HFFc6 (cell line): ENCODE measurements around the gene TBX18. TPM values are rescaled to one million over a fixed set of nuclear protein-coding genes. Genes with fewer than 3 reads are reported as not detected.

Experiments
- DNase-seq: peaks from one replicate; pipeline ENCODE4 v3.0.0-alpha.2; 2018
- H3K27ac Mint-ChIP-seq: 2 replicates; pipeline ENCODE4 v1.8.0; 2020; ENCODE audit warnings: mild to moderate bottlenecking, mixed read lengths
- H3K27me3 Mint-ChIP-seq: 2 replicates; pipeline ENCODE4 v1.8.0; 2021; ENCODE audit warnings: mild to moderate bottlenecking, moderate library complexity, mixed read lengths; ENCODE audit not compliant: insufficient read depth
- H3K36me3 Mint-ChIP-seq: 2 replicates; pipeline ENCODE4 v1.8.0; 2021; ENCODE audit warnings: low read depth, mixed read lengths
- H3K4me1 Mint-ChIP-seq: 2 replicates; pipeline ENCODE4 v1.8.0; 2020; ENCODE audit warnings: low read depth, mixed read lengths
- H3K4me3 Mint-ChIP-seq: 2 replicates; pipeline ENCODE4 v1.8.0; 2020; ENCODE audit warnings: mild to moderate bottlenecking, moderate library complexity, mixed read lengths
- H3K9me3 Mint-ChIP-seq: 2 replicates; pipeline ENCODE4 v1.8.0; 2020; ENCODE audit warnings: mild to moderate bottlenecking, mixed read lengths
- CTCF ChIP-seq: fragments of 200-600 bp; sonication (generic); IDR thresholded peaks from 2 replicates; pipeline ENCODE4 v1.5.0; 2021; ENCODE audit warnings: antibody characterized with exemption, mild to moderate bottlenecking
- total RNA-seq, 6 experiments: library from RNA; stranded (reverse); fragmentation: NEBNext Ultra II Directional; extraction: Animal tissue kit (Norgen Biotek cat#: 25700); gene quantifications; 2 replicates in 1 of 6; 3 replicates in 5 of 6; pipeline ENCODE4 v1.2.3, GENCODE V29; 2021

The TBX18 gene
- total RNA-seq, 6 experiments from 2014 or later = 19.0 to 23.8 (median 20.3) TPM

GRCh38 chr6:84651583-84651982 is 112.8 kb downstream of the TBX18 start:
- peaks cover 24% of the 10 kb centered on the region for H3K36me3 Mint-ChIP-seq
- H3K9me3 Mint-ChIP-seq = peaks cover 3% of the 10 kb centered on the region; the same call in 1 of the 2 replicates
- H3K27me3 Mint-ChIP-seq = no peaks in the 10 kb centered on the region; the same call in 1 of the 2 replicates
- DNase-seq = no peak
- H3K4me3 Mint-ChIP-seq = peak overlapping the region; percentile 56; the same call in 1 of the 2 replicates
- TF ChIP-seq CTCF = no peak
- peaks cover 64% of the 10 kb centered on the region for H3K4me1 Mint-ChIP-seq
- peak overlapping the region; percentile 53 for H3K27ac Mint-ChIP-seq

- no peak for DNase-seq
- no peak overlapping the region for H3K27ac Mint-ChIP-seq
- peaks cover 24% of the 10 kb centered on the region for H3K36me3 Mint-ChIP-seq
- H3K27me3 Mint-ChIP-seq = no peaks in the 10 kb centered on the region; the same call in 1 of the 2 replicates
- 0 out of 2 replicates have a peak, but pooled peaks have one; percentile 18 for TF ChIP-seq CTCF
- H3K4me1 Mint-ChIP-seq = peaks cover 81% of the 10 kb centered on the region
- no peak overlapping the region for H3K4me3 Mint-ChIP-seq
- peaks cover 3% of the 10 kb centered on the region; the same call in 1 of the 2 replicates for H3K9me3 Mint-ChIP-seq
Measured at GRCh38 chr6:84648444-84648843, 116.0 kb downstream of the TBX18 start.

- peak; percentile 79 for DNase-seq
- Mint-ChIP-seq H3K27ac (peak overlapping the region; percentile 58), H3K4me3 (peak overlapping the region; percentile 43; the same call in 1 of the 2 replicates), H3K27me3 (no peaks in the 10 kb centered on the region; the same call in 1 of the 2 replicates), H3K36me3 (peaks cover 19% of the 10 kb centered on the region), H3K9me3 (peaks cover 3% of the 10 kb centered on the region; the same call in 1 of the 2 replicates), H3K4me1 (peaks cover 61% of the 10 kb centered on the region)
- TF ChIP-seq CTCF = no peak
Measured at GRCh38 chr6:84645563-84646266, 118.7 kb downstream of the TBX18 start.

GRCh38 chr6:84645000-84645399 is 119.4 kb downstream of the TBX18 start:
- peak overlapping the region; percentile 58 for H3K27ac Mint-ChIP-seq
- no peak for TF ChIP-seq CTCF
- no peaks in the 10 kb centered on the region; the same call in 1 of the 2 replicates for H3K27me3 Mint-ChIP-seq
- peaks cover 3% of the 10 kb centered on the region; the same call in 1 of the 2 replicates for H3K9me3 Mint-ChIP-seq
- peaks cover 18% of the 10 kb centered on the region for H3K36me3 Mint-ChIP-seq
- H3K4me3 Mint-ChIP-seq = peak overlapping the region; percentile 43
- H3K4me1 Mint-ChIP-seq = peaks cover 55% of the 10 kb centered on the region
- DNase-seq = peak; percentile 70

- peaks cover 63% of the 10 kb centered on the region for H3K4me1 Mint-ChIP-seq
- peaks cover 6% of the 10 kb centered on the region for H3K36me3 Mint-ChIP-seq
- DNase-seq = no peak
- H3K27me3 Mint-ChIP-seq = no peaks in the 10 kb centered on the region
- no peak overlapping the region for H3K4me3 Mint-ChIP-seq
- no peak overlapping the region; the same call in 1 of the 2 replicates for H3K27ac Mint-ChIP-seq
- TF ChIP-seq CTCF = no peak
- H3K9me3 Mint-ChIP-seq = no peaks in the 10 kb centered on the region
Measured at GRCh38 chr6:84643778-84644177, 120.6 kb downstream of the TBX18 start.
